ENCODE measurements around the gene ITGBL1. TPM values are rescaled to one million over a fixed set of nuclear protein-coding genes. Genes with fewer than 3 reads are reported as not detected.

The ITGBL1 gene
- total and polyA plus RNA-seq, 2 of the 4 experiments (the other 2 are of a cell fraction): 22.2 to 24.2 TPM

DNA sequence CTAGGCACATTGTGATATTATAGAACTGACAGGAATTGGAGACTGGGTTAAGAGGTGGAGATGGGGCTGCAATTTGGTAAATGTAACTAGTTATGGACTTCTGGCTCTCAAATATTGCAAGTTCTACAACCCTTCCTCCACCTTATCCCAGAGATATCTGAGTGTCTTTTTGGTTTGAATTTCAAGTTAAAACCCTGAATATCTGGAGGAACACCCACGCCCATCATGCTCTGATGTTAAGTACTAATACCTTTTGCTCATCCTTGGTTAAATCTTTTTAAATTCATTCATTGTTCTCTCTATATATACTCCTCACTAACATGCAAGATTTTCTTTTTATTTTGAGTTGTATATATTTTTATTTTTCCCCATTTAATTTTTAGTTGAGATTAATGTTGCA is 28.9 kb downstream of the ITGBL1 start:
- Histone ChIP-seq H3K4me2 (ENCODE audit: low read depth, low read length) (no peak overlapping the region), H2AK5ac (ENCODE audit: low read depth, low read length) (no peak overlapping the region), H3K36me3 (ENCODE audit: control insufficient read depth, insufficient read depth, low read length) (no peaks in the 10 kb centered on the region), H2AK9ac (replicated peaks; ENCODE audit: low read depth, low read length, poor library complexity) (no peak overlapping the region), H3K27me3 (ENCODE audit: control insufficient read depth, insufficient read depth, low read length) (no peaks in the 10 kb centered on the region), H3K9me3 (ENCODE audit: control insufficient read depth, insufficient read depth, low read length) (no peaks in the 10 kb centered on the region), H3K23ac (ENCODE audit: low read depth, low read length) (no peak overlapping the region), H3K4me3 (ENCODE audit: insufficient read depth, low read depth, low read length) (no peak overlapping the region), H3K9ac (ENCODE audit: low read depth, low read length) (no peak overlapping the region), H3K27ac (ENCODE audit: insufficient read depth, low read length) (no peak overlapping the region), H2AFZ (replicated peaks; ENCODE audit: low read length, poor library complexity) (no peak overlapping the region), H4K5ac (ENCODE audit: low read depth, low read length) (no peak overlapping the region), H3K9me1 (ENCODE audit: insufficient read depth, low read length) (no peaks in the 10 kb centered on the region), H4K20me1 (ENCODE audit: insufficient read depth, low read length) (no peaks in the 10 kb centered on the region), H4K8ac (ENCODE audit: low read depth in 2 of 2, low read length in 2 of 2) (no peak overlapping the region), H3K4me1 (ENCODE audit: control insufficient read depth, insufficient read depth, low read length) (no peaks in the 10 kb centered on the region), H2BK15ac (ENCODE audit: low read depth, low read length) (no peak overlapping the region), H2BK120ac (ENCODE audit: low read depth, low read length) (no peak overlapping the region), H2BK20ac (ENCODE audit: low read depth, low read length) (no peak overlapping the region), H3K79me1 (ENCODE audit: low read depth in 1 of 2, low read length in 2 of 2) (no peaks in the 10 kb centered on the region), H2BK5ac (ENCODE audit: low read depth, low read length, poor library complexity, severe bottlenecking) (no peak overlapping the region), H3K56ac (ENCODE audit: extremely low read depth, insufficient read depth, low read length) (no peak overlapping the region), H4K91ac (ENCODE audit: insufficient read depth, low read depth, low read length) (no peak overlapping the region), H3K18ac (ENCODE audit: low read depth, low read length) (no peak overlapping the region), H3K4ac (ENCODE audit: low read depth, low read length) (no peak overlapping the region), H3K14ac (replicated peaks; ENCODE audit: low read depth, low read length) (no peak overlapping the region)
- intact Hi-C loops (cut with micrococcal nuclease): no loop called here
- dilution Hi-C loops (cut with HindIII; ENCODE audit: low sequenced_read_pairs, unreplicated experiment): no loop called here
- no peak for TF ChIP-seq CHD1 (IDR thresholded peaks at IDR 0.05; ENCODE audit: low read depth, low read length)
- TF ChIP-seq FOS (IDR thresholded peaks at IDR 0.05; ENCODE audit: low read depth, low read length): no peak
- no CpG with 5 or more reads among the region's 1 CpG for whole genome bisulfite sequencing, 2 experiments (ENCODE audit: extremely low coverage in 2 of 2, insufficient read length in 1 of 2)
- in situ Hi-C loops (cut with MboI; ENCODE audit: low sequenced_read_pairs): no loop called here
- CTCF ChIA-PET: no interaction called here
- POLR2A ChIA-PET (ENCODE audit: unreplicated experiment): no interaction called here
- no peak for DNase-seq
- BruUV-seq (replicated peaks): no TSS peak
- ATAC-seq (ENCODE audit: low read depth): no peak

Data from IMR-90 (cell line).